Liver (tissue), 9 donors: ENCODE data around the gene URI1. TPM values are rescaled to one million over a fixed set of nuclear protein-coding genes. Genes with fewer than 3 reads are reported as not detected.

Experiments
- DNase-seq: peaks from one replicate; pipeline ENCODE4 v3.0.0-alpha.2; 2017; ENCODE audit warnings: low spot score
- H3K27ac ChIP-seq, 2 donors: one replicate each; pipeline ENCODE4 v1.7.0; 2013; ENCODE audit warnings: inconsistent platforms in 2 of 2, low read length in 2 of 2, control low read depth in 1 of 2, low read depth in 1 of 2, mild to moderate bottlenecking in 1 of 2
- H3K27me3 ChIP-seq, 4 donors: one replicate each; pipeline versions ENCODE4 v1.6.1 to v1.7.0; 2013; ENCODE audit warnings: low read length in 3 of 4, inconsistent platforms in 1 of 4, mild to moderate bottlenecking in 1 of 4, moderate library complexity in 1 of 4; ENCODE audit not compliant: control insufficient read depth in 4 of 4, insufficient read depth in 4 of 4
- H3K36me3 ChIP-seq, 4 donors: one replicate each; pipeline versions ENCODE4 v1.6.1 to v1.7.0; 2013; ENCODE audit warnings: low read length in 3 of 4, mild to moderate bottlenecking in 3 of 4, low read depth in 1 of 4, moderate library complexity in 1 of 4; ENCODE audit not compliant: control insufficient read depth in 4 of 4, insufficient read depth in 3 of 4
- H3K4me1 ChIP-seq, 4 donors: one replicate each; pipeline versions ENCODE4 v1.6.1 to v1.7.0; 2013; ENCODE audit warnings: low read length in 3 of 4, mild to moderate bottlenecking in 3 of 4, moderate library complexity in 1 of 4; ENCODE audit not compliant: control insufficient read depth in 4 of 4, insufficient read depth in 4 of 4
- H3K4me3 ChIP-seq, 3 donors: one replicate each; pipeline versions ENCODE4 v1.6.1 to v1.7.0; 2013; ENCODE audit warnings: low read length in 3 of 3, control low read depth in 1 of 3, low read depth in 1 of 3, mild to moderate bottlenecking in 1 of 3
- H3K9ac ChIP-seq, 2 donors: one replicate each; pipeline ENCODE4 v1.7.0; 2013; ENCODE audit warnings: low read length in 2 of 2, mild to moderate bottlenecking in 2 of 2, moderate library complexity in 2 of 2, control low read depth in 1 of 2, low read depth in 1 of 2
- H3K9me3 ChIP-seq, 4 donors: one replicate each; pipeline versions ENCODE4 v1.6.1 to v1.7.0; 2013; ENCODE audit warnings: low read length in 3 of 4; ENCODE audit not compliant: control insufficient read depth in 4 of 4
- EGR1 ChIP-seq, 2 donors: IDR thresholded peaks; 2 replicates each; pipeline ENCODE4 v1.6.1; 2016 to 2018; ENCODE audit warnings: antibody characterized with exemption in 2 of 2, low read depth in 2 of 2
- FOXA1 ChIP-seq: IDR thresholded peaks from 2 replicates; pipeline ENCODE4 v1.6.1; 2016; ENCODE audit warnings: antibody characterized with exemption
- FOXA2 ChIP-seq: IDR thresholded peaks from 2 replicates; pipeline ENCODE4 v1.6.1; 2016; ENCODE audit warnings: antibody characterized with exemption
- GABPA ChIP-seq, 2 donors: IDR thresholded peaks in 1 of 2; conservative IDR thresholded peaks in 1 of 2; 2 replicates each; pipeline ENCODE4 v1.6.1; 2016; ENCODE audit warnings: antibody characterized with exemption in 2 of 2, mild to moderate bottlenecking in 1 of 2, moderate library complexity in 1 of 2
- HNF4A ChIP-seq, 2 donors: conservative IDR thresholded peaks; 2 replicates each; pipeline ENCODE4 v1.6.1; 2016; ENCODE audit warnings: antibody characterized with exemption in 2 of 2, mild to moderate bottlenecking in 2 of 2
- HNF4G ChIP-seq: IDR thresholded peaks from 2 replicates; pipeline ENCODE4 v1.6.1; 2016; ENCODE audit warnings: antibody characterized with exemption
- JUND ChIP-seq, 2 donors: IDR thresholded peaks; 2 replicates each; pipeline ENCODE4 v1.6.1; 2016; ENCODE audit warnings: antibody characterized with exemption in 2 of 2
- NR2F2 ChIP-seq: IDR thresholded peaks from 2 replicates; pipeline ENCODE4 v1.6.1; 2016; ENCODE audit warnings: antibody characterized with exemption
- RAD21 ChIP-seq, 2 donors: IDR thresholded peaks; 2 replicates each; pipeline ENCODE4 v1.6.1; 2016; ENCODE audit warnings: antibody characterized with exemption in 2 of 2, mild to moderate bottlenecking in 2 of 2
- RXRA ChIP-seq, 2 donors: IDR thresholded peaks; 2 replicates each; pipeline ENCODE4 v1.6.1; 2017 to 2018; ENCODE audit warnings: antibody characterized with exemption in 2 of 2, mild to moderate bottlenecking in 1 of 2
- SP1 ChIP-seq: IDR thresholded peaks from 2 replicates; pipeline ENCODE4 v1.6.1; 2018; ENCODE audit warnings: antibody characterized with exemption, mild to moderate bottlenecking
- TAF1 ChIP-seq: conservative IDR thresholded peaks from 2 replicates; pipeline ENCODE4 v1.6.1; 2016; ENCODE audit warnings: antibody characterized with exemption, mild to moderate bottlenecking
- YY1 ChIP-seq: IDR thresholded peaks from 2 replicates; pipeline ENCODE4 v1.6.1; 2016; ENCODE audit warnings: antibody characterized with exemption, mild to moderate bottlenecking
- WGBS: extraction: QIAGEN DNeasy Blood & Tissue Kit; methylation state at CpG from one replicate; pipeline ENCODE4 v1.1.7; 2013; 5-methylcytosine and 5-hydroxymethylcytosine counted together
- polyA plus RNA-seq, 2 donors: library from polyadenylated mRNA; stranded (reverse) in 1 of 2; unstranded in 1 of 2; fragments of 200-250 nt in 1 of 2; fragments of >200 nt in 1 of 2; fragmentation: Nextera tagmentation in 1 of 2; extraction: Ambion mirVana in 1 of 2; gene quantifications; one replicate each; pipeline versions ENCODE4 v1.2.1 to v1.2.3, GENCODE V29; 2013 to 2015
- total RNA-seq, 2 donors: library from RNA; depleted of rRNA; stranded (reverse); fragments of >200 nt; gene quantifications; one replicate each; pipeline ENCODE4 v1.2.3, GENCODE V29; 2014
- TF ChIP-seq, protein P1 (sequence below): IDR thresholded peaks from 2 replicates; pipeline ENCODE4 v1.6.1; 2016; ENCODE audit warnings: antibody characterized with exemption, mild to moderate bottlenecking
- TF ChIP-seq, protein P2 (sequence below): fragments of 150-350 bp; IDR thresholded peaks from 2 replicates; pipeline ENCODE4 v1.5.1; 2017; ENCODE audit warnings: improper control_type of control experiment, low read depth, low read length; ENCODE audit not compliant: missing input control
- TF ChIP-seq, protein P3 (sequence below): IDR thresholded peaks from 2 replicates; pipeline ENCODE4 v1.6.1; 2016; ENCODE audit warnings: antibody characterized with exemption
- TF ChIP-seq, protein P4 (sequence below): IDR thresholded peaks from 2 replicates; pipeline ENCODE4 v1.6.1; 2016; ENCODE audit warnings: antibody characterized with exemption
- TF ChIP-seq, protein P5 (sequence below): IDR thresholded peaks from 2 replicates; pipeline ENCODE4 v1.6.1; 2016; ENCODE audit warnings: antibody characterized with exemption
- donor health status: healthy.
- donor health status: healthy.
- donor health status: healthy.
- donor health status: healthy.
- donor health status: healthy.

URI1 gene
- total and polyA plus RNA-seq, 4 donors: 12.2 to 29.5 (median 15.7) TPM

DNA sequence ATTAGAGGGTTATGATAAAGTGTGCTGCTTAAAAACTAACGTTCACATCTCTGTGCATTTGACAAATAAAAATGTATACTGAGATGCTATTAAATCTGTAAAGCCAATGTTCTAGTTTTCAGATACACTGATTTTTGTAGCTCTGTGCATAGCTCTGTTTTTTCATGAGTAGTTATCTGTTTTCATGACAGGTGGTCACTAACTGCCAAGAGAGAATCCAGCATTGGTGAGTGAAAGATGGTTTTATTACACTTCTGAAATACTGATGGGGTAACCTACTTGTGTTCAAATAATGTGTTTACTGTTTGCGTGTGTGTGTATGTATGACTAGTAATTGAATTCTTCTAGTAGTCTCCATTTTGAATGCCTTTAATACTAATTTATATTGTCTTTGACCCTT, 29.0 kb downstream of the URI1 start:
- Histone ChIP-seq H3K27ac (no peak overlapping the region), H3K36me3 (no peaks in the 10 kb centered on the region), H3K9me3 (no peaks in the 10 kb centered on the region), H3K4me3 (no peak overlapping the region), H3K27me3 (no peaks in the 10 kb centered on the region), H3K9ac (no peak overlapping the region), H3K4me1 (peaks cover 0 to 10% (median 3%) of the 10 kb centered on the region in 4 donors)
- no peak for TF ChIP-seq JUND (IDR thresholded peaks at IDR 0.05)
- no peak for TF ChIP-seq NR2F2
- TF ChIP-seq, protein P1, sequence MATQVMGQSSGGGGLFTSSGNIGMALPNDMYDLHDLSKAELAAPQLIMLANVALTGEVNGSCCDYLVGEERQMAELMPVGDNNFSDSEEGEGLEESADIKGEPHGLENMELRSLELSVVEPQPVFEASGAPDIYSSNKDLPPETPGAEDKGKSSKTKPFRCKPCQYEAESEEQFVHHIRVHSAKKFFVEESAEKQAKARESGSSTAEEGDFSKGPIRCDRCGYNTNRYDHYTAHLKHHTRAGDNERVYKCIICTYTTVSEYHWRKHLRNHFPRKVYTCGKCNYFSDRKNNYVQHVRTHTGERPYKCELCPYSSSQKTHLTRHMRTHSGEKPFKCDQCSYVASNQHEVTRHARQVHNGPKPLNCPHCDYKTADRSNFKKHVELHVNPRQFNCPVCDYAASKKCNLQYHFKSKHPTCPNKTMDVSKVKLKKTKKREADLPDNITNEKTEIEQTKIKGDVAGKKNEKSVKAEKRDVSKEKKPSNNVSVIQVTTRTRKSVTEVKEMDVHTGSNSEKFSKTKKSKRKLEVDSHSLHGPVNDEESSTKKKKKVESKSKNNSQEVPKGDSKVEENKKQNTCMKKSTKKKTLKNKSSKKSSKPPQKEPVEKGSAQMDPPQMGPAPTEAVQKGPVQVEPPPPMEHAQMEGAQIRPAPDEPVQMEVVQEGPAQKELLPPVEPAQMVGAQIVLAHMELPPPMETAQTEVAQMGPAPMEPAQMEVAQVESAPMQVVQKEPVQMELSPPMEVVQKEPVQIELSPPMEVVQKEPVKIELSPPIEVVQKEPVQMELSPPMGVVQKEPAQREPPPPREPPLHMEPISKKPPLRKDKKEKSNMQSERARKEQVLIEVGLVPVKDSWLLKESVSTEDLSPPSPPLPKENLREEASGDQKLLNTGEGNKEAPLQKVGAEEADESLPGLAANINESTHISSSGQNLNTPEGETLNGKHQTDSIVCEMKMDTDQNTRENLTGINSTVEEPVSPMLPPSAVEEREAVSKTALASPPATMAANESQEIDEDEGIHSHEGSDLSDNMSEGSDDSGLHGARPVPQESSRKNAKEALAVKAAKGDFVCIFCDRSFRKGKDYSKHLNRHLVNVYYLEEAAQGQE: no peak
- TF ChIP-seq EGR1 (IDR thresholded peaks at IDR 0.05; ENCODE audit: low read depth in 2 of 2): no peak
- TF ChIP-seq, protein P2, sequence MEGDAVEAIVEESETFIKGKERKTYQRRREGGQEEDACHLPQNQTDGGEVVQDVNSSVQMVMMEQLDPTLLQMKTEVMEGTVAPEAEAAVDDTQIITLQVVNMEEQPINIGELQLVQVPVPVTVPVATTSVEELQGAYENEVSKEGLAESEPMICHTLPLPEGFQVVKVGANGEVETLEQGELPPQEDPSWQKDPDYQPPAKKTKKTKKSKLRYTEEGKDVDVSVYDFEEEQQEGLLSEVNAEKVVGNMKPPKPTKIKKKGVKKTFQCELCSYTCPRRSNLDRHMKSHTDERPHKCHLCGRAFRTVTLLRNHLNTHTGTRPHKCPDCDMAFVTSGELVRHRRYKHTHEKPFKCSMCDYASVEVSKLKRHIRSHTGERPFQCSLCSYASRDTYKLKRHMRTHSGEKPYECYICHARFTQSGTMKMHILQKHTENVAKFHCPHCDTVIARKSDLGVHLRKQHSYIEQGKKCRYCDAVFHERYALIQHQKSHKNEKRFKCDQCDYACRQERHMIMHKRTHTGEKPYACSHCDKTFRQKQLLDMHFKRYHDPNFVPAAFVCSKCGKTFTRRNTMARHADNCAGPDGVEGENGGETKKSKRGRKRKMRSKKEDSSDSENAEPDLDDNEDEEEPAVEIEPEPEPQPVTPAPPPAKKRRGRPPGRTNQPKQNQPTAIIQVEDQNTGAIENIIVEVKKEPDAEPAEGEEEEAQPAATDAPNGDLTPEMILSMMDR: no peak
- DNase-seq: no peak
- WGBS: 89% methylated on average over 2 of the region's 2 CpGs

DNA sequence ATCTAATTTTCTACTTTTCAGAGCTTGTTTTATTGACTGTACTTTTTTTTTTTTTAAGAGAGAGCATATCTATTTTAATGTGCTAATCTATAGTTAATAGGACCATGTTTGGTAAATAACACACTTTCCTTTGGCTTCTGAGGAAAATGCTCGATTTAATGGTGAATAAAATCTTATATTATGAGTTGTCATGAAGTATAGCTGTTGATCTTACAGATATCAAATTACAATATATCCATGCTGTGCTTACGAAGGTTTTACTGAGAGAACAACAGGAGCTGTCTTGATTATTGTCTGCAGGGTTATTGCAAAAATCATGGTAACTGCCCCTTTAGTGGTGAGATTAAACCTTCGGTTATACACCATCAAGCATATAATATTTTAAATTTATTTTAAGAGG, 29.6 kb downstream of the URI1 start:
- 95% methylated on average over 3 of the region's 3 CpGs for WGBS
- peaks cover 0 to 7% (median 2%) of the 10 kb centered on the region in 4 donors for H3K4me1 ChIP-seq
- no peak for TF ChIP-seq NR2F2
- TF ChIP-seq, protein P3, sequence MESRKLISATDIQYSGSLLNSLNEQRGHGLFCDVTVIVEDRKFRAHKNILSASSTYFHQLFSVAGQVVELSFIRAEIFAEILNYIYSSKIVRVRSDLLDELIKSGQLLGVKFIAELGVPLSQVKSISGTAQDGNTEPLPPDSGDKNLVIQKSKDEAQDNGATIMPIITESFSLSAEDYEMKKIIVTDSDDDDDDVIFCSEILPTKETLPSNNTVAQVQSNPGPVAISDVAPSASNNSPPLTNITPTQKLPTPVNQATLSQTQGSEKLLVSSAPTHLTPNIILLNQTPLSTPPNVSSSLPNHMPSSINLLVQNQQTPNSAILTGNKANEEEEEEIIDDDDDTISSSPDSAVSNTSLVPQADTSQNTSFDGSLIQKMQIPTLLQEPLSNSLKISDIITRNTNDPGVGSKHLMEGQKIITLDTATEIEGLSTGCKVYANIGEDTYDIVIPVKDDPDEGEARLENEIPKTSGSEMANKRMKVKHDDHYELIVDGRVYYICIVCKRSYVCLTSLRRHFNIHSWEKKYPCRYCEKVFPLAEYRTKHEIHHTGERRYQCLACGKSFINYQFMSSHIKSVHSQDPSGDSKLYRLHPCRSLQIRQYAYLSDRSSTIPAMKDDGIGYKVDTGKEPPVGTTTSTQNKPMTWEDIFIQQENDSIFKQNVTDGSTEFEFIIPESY: no peak
- TF ChIP-seq, protein P2: no peak
- no peak for TF ChIP-seq SP1
- TF ChIP-seq, protein P4, sequence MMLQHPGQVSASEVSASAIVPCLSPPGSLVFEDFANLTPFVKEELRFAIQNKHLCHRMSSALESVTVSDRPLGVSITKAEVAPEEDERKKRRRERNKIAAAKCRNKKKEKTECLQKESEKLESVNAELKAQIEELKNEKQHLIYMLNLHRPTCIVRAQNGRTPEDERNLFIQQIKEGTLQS: no peak
- TF ChIP-seq HNF4G: no peak
- TF ChIP-seq, protein P5, sequence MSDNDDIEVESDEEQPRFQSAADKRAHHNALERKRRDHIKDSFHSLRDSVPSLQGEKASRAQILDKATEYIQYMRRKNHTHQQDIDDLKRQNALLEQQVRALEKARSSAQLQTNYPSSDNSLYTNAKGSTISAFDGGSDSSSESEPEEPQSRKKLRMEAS: no peak
- no peak for TF ChIP-seq YY1
- TF ChIP-seq TAF1: no peak
- no peak for TF ChIP-seq RAD21 (IDR thresholded peaks at IDR 0.05)
- no peak for TF ChIP-seq GABPA (IDR thresholded peaks at IDR 0.05 in 1 of 2, conservative IDR thresholded peaks at IDR 0.05 in 1 of 2)
- no peak for TF ChIP-seq FOXA2
- no peak for TF ChIP-seq HNF4A (conservative IDR thresholded peaks at IDR 0.05)
- no peak for TF ChIP-seq EGR1 (IDR thresholded peaks at IDR 0.05; ENCODE audit: low read depth in 2 of 2)
- TF ChIP-seq RXRA (IDR thresholded peaks at IDR 0.05): no peak
- TF ChIP-seq, protein P1: no peak
- no peak for TF ChIP-seq JUND (IDR thresholded peaks at IDR 0.05)
- TF ChIP-seq FOXA1: no peak

More for the DNA sequence above, 29.6 kb downstream of the URI1 start:
- no peak for DNase-seq
- H3K9ac ChIP-seq: no peak overlapping the region
- H3K4me3 ChIP-seq: no peak overlapping the region
- no peak overlapping the region for H3K27ac ChIP-seq
- H3K9me3 ChIP-seq: no peaks in the 10 kb centered on the region
- H3K27me3 ChIP-seq: no peaks in the 10 kb centered on the region
- no peaks in the 10 kb centered on the region for H3K36me3 ChIP-seq
